OCI-LY1 (cell line): ENCODE results near the gene GLIPR1L1.
"Not testable (repeated sequence)": the region's sequence is repeated elsewhere in the genome, so short reads cannot be mapped to it uniquely, and the experiment has no call there.

Source experiments
- H2AFZ ChIP-seq: fragments of 200-600 bp; sonication (generic), shearing (Covaris generic); 2 replicates; pipeline ENCODE4 v1.6.0; 2014; ENCODE audit warnings: antibody characterized with exemption, mild to moderate bottlenecking, low read length
- H3F3A ChIP-seq: fragments of 200-600 bp; sonication (generic), shearing (Covaris generic); 2 replicates; pipeline ENCODE4 v1.6.0; 2014; ENCODE audit warnings: mild to moderate bottlenecking, antibody characterized with exemption, low read length, moderate library complexity; ENCODE audit not compliant: insufficient read depth
- H3K27ac ChIP-seq: fragments of 200-600 bp; sonication (generic); 2 replicates; pipeline ENCODE4 v1.5.1; 2014; ENCODE audit warnings: low read length, mixed run types, mild to moderate bottlenecking, low read depth; ENCODE audit not compliant: poor library complexity, severe bottlenecking
- H3K27me3 ChIP-seq: fragments of 200-600 bp; sonication (generic); 2 replicates; pipeline ENCODE4 v1.6.0; 2014; ENCODE audit warnings: antibody characterized with exemption, mild to moderate bottlenecking, low read length, moderate library complexity; ENCODE audit not compliant: insufficient read depth
- H3K36me3 ChIP-seq: fragments of 200-600 bp; sonication (generic); 2 replicates; pipeline ENCODE4 v1.6.1; 2014; ENCODE audit warnings: mild to moderate bottlenecking, antibody characterized with exemption, low read length, moderate library complexity, mixed read lengths; ENCODE audit not compliant: insufficient read depth
- H3K4me1 ChIP-seq: fragments of 200-600 bp; sonication (generic); 2 replicates; pipeline ENCODE4 v1.5.1; 2014; ENCODE audit warnings: mild to moderate bottlenecking, low read length, moderate library complexity; ENCODE audit not compliant: insufficient read depth, severe bottlenecking
- H3K4me2 ChIP-seq: fragments of 200-600 bp; sonication (generic), shearing (Covaris generic); 2 replicates; pipeline ENCODE4 v1.6.1; 2014; ENCODE audit warnings: low read length
- H3K4me3 ChIP-seq: fragments of 200-600 bp; sonication (generic); 2 replicates; pipeline ENCODE4 v1.5.1; 2014; ENCODE audit warnings: low read length, low read depth, mild to moderate bottlenecking, mixed read lengths; ENCODE audit not compliant: poor library complexity, severe bottlenecking
- H3K79me2 ChIP-seq: fragments of 200-600 bp; shearing (Covaris generic); 2 replicates; pipeline ENCODE4 v1.6.1; 2016; ENCODE audit warnings: mixed run types, low read length, mixed read lengths; ENCODE audit not compliant: insufficient read depth
- H3K9ac ChIP-seq: fragments of 200-600 bp; sonication (generic), shearing (Covaris generic); 2 replicates; pipeline ENCODE4 v1.6.1; 2014; ENCODE audit warnings: mild to moderate bottlenecking, low read length, mixed read lengths
- H3K9me2 ChIP-seq: fragments of 200-600 bp; sonication (generic), shearing (Covaris generic); 2 replicates; pipeline ENCODE4 v1.6.1; 2014; ENCODE audit warnings: low read depth, mild to moderate bottlenecking, low read length, mixed read lengths
- H3K9me3 ChIP-seq: fragments of 200-600 bp; shearing (Covaris generic); 2 replicates; pipeline ENCODE4 v1.6.1; 2014; ENCODE audit warnings: low read length, mixed read lengths
- H4K20me1 ChIP-seq: fragments of 200-600 bp; sonication (generic), shearing (Covaris generic); 2 replicates; pipeline ENCODE4 v1.6.0; 2016; ENCODE audit warnings: mild to moderate bottlenecking, low read length; ENCODE audit not compliant: insufficient read depth
- CTCF ChIP-seq: fragments of 200-600 bp; sonication (generic), shearing (Covaris generic); IDR thresholded peaks from 2 replicates; pipeline ENCODE4 v1.5.1; 2017; ENCODE audit warnings: mild to moderate bottlenecking, antibody characterized with exemption, low read length, moderate library complexity, mixed read lengths
- EZH2 ChIP-seq: fragments of 200-600 bp; sonication (generic), shearing (Covaris generic); IDR thresholded peaks from 2 replicates; pipeline ENCODE4 v1.8.0; 2017; ENCODE audit warnings: borderline replicate concordance, mixed run types, mild to moderate bottlenecking, antibody characterized with exemption, low read length, moderate library complexity, mixed read lengths

Gene GLIPR1L1

GRCh38 chr12:75341873-75342272, 7.4 kb downstream of the GLIPR1L1 start:
- H3K4me1 ChIP-seq = no peaks in the 10 kb centered on the region
- no peak overlapping the region for H3K4me3 ChIP-seq
- no peaks in the 10 kb centered on the region for H3F3A ChIP-seq
- H3K4me2 ChIP-seq = no peak overlapping the region
- no peak overlapping the region for H2AFZ ChIP-seq
- H3K79me2 ChIP-seq = no peaks in the 10 kb centered on the region
- no peak for TF ChIP-seq EZH2
- TF ChIP-seq CTCF = no peak
- no peaks in the 10 kb centered on the region for H3K9me2 ChIP-seq
- no peaks in the 10 kb centered on the region for H3K27me3 ChIP-seq
- H4K20me1 ChIP-seq = no peaks in the 10 kb centered on the region
- H3K9ac ChIP-seq = no peak overlapping the region
- no peak overlapping the region for H3K27ac ChIP-seq
- H3K9me3 ChIP-seq = no peaks in the 10 kb centered on the region
- no peaks in the 10 kb centered on the region for H3K36me3 ChIP-seq

- H3K9me3 ChIP-seq = no peaks in the 10 kb centered on the region
- no peak overlapping the region for H3K27ac ChIP-seq
- no peaks in the 10 kb centered on the region for H3K36me3 ChIP-seq
- H3K79me2 ChIP-seq = no peaks in the 10 kb centered on the region
- H3F3A ChIP-seq = no peaks in the 10 kb centered on the region
- no peak for TF ChIP-seq EZH2
- no peak for TF ChIP-seq CTCF
- no peak overlapping the region for H3K4me3 ChIP-seq
- no peak overlapping the region for H2AFZ ChIP-seq
- no peak overlapping the region for H3K4me2 ChIP-seq
- H3K4me1 ChIP-seq = no peaks in the 10 kb centered on the region
- H4K20me1 ChIP-seq = no peaks in the 10 kb centered on the region
- H3K27me3 ChIP-seq = no peaks in the 10 kb centered on the region
- no peaks in the 10 kb centered on the region for H3K9me2 ChIP-seq
- no peak overlapping the region for H3K9ac ChIP-seq
Measured at GRCh38 chr12:75345531-75345930, 11.1 kb downstream of the GLIPR1L1 start.

GRCh38 chr12:75346215-75346614, 11.7 kb downstream of the GLIPR1L1 start:
- H3K79me2 ChIP-seq, H3K9me3 ChIP-seq, H2AFZ ChIP-seq, H3K4me2 ChIP-seq, H3K9ac ChIP-seq, H3K36me3 ChIP-seq, H3K4me3 ChIP-seq, H3K27me3 ChIP-seq, H4K20me1 ChIP-seq, H3K4me1 ChIP-seq, H3F3A ChIP-seq, H3K9me2 ChIP-seq, H3K27ac ChIP-seq: not testable (repeated sequence)

- no peaks in the 10 kb centered on the region for H3K9me3 ChIP-seq
- no peak overlapping the region for H3K4me3 ChIP-seq
- H3K9ac ChIP-seq = no peak overlapping the region
- no peaks in the 10 kb centered on the region for H3K79me2 ChIP-seq
- no peak overlapping the region for H3K4me2 ChIP-seq
- H3F3A ChIP-seq = no peaks in the 10 kb centered on the region
- no peaks in the 10 kb centered on the region for H3K4me1 ChIP-seq
- H3K36me3 ChIP-seq = no peaks in the 10 kb centered on the region
- no peaks in the 10 kb centered on the region for H3K9me2 ChIP-seq
- no peaks in the 10 kb centered on the region for H3K27me3 ChIP-seq
- H4K20me1 ChIP-seq = no peaks in the 10 kb centered on the region
- H2AFZ ChIP-seq = no peak overlapping the region
- no peak for TF ChIP-seq EZH2
- no peak overlapping the region for H3K27ac ChIP-seq
Measured at GRCh38 chr12:75349946-75350345, 15.5 kb downstream of the GLIPR1L1 start.
